Measurements from ENCODE around the gene KRT7.

DNA sequence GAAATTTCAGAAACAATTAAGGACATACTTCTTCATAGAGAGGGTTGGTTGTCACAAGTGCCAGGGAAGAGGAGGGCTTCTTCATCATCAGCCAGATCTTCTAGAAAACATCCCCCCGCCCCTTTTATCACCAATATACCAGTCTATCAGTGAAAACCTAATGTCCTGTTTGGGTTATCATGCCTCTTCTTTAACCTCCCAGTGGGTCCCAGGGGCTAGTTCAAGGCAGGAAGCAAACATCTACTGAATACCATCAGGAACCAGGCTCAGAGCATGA lies 28.1 kb downstream of the KRT7 start:
- TF ChIP-seq EZH2 (IDR thresholded peaks at IDR 0.05): no peak
- TF ChIP-seq POLR2AphosphoS5 (IDR thresholded peaks at IDR 0.05; ENCODE audit: borderline replicate concordance, low read depth, low read length): no peak
